ENCODE measurements around the gene TDRD7. TPM values are rescaled to one million over a fixed set of nuclear protein-coding genes. Genes with fewer than 3 reads are reported as not detected.

The TDRD7 gene
- polyA plus RNA-seq, 2 of the 4 experiments (the other 2 are of a cell fraction), result 11.5 to 15.7 TPM

GRCh38 chr9:97535771-97536170 lies 123.9 kb downstream of the TDRD7 start:
- no peaks in the 10 kb centered on the region for H3K9me3 ChIP-seq
- FAIRE-seq (no peak), DNase-seq (ENCODE audit: low read depth in 1 of 2, low spot score in 1 of 2) (no peak), ATAC-seq (no peak)
- H3K4me1 ChIP-seq, result no peaks in the 10 kb centered on the region
- H3K4me3 ChIP-seq, result no peak overlapping the region
- no peak overlapping the region for H3K27ac ChIP-seq
- POLR2A ChIA-PET, result no interaction called here
- 91% methylated on average over 5 of the region's 5 CpGs for WGBS (ENCODE audit: missing lambda C conversion rate)
- no peak overlapping the region for H3K4me2 ChIP-seq
- CTCF ChIA-PET, result interaction anchor here (0.7 to 1.5 kb wide), 4 partner anchors 10 to 125 kb away, joined by 3 to 6 read pairs (median 3); no protein-coding TSS in a partner anchor
- TF ChIP-seq HOXA7 (CRISPR knock-in tag; IDR thresholded peaks at IDR 0.05) (no peak), JUNB (IDR thresholded peaks at IDR 0.05) (no peak), POLR2A (IDR thresholded peaks at IDR 0.05; ENCODE audit: low read length) (no peak), ZFP36 (IDR thresholded peaks at IDR 0.05; ENCODE audit: borderline replicate concordance, partially characterized antibody) (no peak)
- TF ChIP-seq, protein P1, sequence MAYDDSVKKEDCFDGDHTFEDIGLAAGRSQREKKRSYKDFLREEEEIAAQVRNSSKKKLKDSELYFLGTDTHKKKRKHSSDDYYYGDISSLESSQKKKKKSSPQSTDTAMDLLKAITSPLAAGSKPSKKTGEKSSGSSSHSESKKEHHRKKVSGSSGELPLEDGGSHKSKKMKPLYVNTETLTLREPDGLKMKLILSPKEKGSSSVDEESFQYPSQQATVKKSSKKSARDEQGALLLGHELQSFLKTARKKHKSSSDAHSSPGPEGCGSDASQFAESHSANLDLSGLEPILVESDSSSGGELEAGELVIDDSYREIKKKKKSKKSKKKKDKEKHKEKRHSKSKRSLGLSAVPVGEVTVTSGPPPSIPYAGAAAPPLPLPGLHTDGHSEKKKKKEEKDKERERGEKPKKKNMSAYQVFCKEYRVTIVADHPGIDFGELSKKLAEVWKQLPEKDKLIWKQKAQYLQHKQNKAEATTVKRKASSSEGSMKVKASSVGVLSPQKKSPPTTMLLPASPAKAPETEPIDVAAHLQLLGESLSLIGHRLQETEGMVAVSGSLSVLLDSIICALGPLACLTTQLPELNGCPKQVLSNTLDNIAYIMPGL (CRISPR knock-in tag; IDR thresholded peaks at IDR 0.05; ENCODE audit: borderline replicate concordance), result no peak

DNA sequence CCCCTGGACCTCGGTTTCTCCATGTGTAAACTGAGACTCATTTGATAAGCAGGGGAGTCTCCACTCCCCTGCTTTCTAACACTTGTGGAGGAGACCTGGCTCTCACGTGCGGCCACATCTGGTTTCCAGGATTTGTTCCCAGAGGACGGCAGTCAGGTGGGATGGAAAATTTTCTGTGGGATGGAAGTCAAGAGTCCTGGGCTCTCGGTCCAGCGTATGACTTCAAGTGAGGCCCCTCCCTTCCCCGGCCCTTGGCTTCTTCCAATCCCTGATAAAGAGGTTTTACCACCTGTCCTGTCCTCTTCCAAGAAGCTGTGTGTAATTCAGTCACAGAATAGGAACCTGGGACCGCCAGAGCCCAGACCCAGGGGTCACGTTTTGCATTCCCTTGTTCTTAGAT lies 124.6 kb downstream of the TDRD7 start:
- no peak for FAIRE-seq
- no peak for DNase-seq (ENCODE audit: low read depth in 1 of 2, low spot score in 1 of 2)
- TF ChIP-seq SREBF2 (IDR thresholded peaks at IDR 0.05) (no peak), KDM5A (IDR thresholded peaks at IDR 0.05) (no peak), HOXA7 (CRISPR knock-in tag; IDR thresholded peaks at IDR 0.05) (no peak), TP53 (CRISPR knock-in tag; IDR thresholded peaks at IDR 0.05) (no peak), CHD2 (IDR thresholded peaks at IDR 0.05; ENCODE audit: low read length, partially characterized antibody) (no peak), ZFP36 (IDR thresholded peaks at IDR 0.05; ENCODE audit: borderline replicate concordance, partially characterized antibody) (no peak), NR3C1 (IDR thresholded peaks at IDR 0.05) (no peak), EHMT2 (IDR thresholded peaks at IDR 0.05; ENCODE audit: low read depth) (no peak), CBX2 (IDR thresholded peaks at IDR 0.05; ENCODE audit: borderline replicate concordance, low read depth) (no peak), EP300 (IDR thresholded peaks at IDR 0.05) (no peak), BHLHE40 (IDR thresholded peaks at IDR 0.05; ENCODE audit: low read depth, low read length) (no peak)
- TF ChIP-seq, protein P2, sequence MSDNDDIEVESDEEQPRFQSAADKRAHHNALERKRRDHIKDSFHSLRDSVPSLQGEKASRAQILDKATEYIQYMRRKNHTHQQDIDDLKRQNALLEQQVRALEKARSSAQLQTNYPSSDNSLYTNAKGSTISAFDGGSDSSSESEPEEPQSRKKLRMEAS (IDR thresholded peaks at IDR 0.05), result no peak
- TF ChIP-seq, protein P3, sequence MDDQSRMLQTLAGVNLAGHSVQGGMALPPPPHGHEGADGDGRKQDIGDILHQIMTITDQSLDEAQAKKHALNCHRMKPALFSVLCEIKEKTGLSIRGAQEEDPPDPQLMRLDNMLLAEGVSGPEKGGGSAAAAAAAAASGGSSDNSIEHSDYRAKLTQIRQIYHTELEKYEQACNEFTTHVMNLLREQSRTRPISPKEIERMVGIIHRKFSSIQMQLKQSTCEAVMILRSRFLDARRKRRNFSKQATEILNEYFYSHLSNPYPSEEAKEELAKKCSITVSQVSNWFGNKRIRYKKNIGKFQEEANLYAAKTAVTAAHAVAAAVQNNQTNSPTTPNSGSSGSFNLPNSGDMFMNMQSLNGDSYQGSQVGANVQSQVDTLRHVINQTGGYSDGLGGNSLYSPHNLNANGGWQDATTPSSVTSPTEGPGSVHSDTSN (IDR thresholded peaks at IDR 0.05), result no peak
- no peak overlapping the region for H3K4me3 ChIP-seq
- no peak overlapping the region for H3K27ac ChIP-seq
- POLR2A ChIA-PET, result no interaction called here
- WGBS (ENCODE audit: missing lambda C conversion rate), result 74% methylated on average over 9 of the region's 9 CpGs
- CTCF ChIA-PET, result interaction anchor here (0.6 to 1.5 kb wide), 4 partner anchors 35 to 68 kb away, joined by 3 to 6 read pairs (median 4); no protein-coding TSS in a partner anchor
- H3K9me3 ChIP-seq, result no peaks in the 10 kb centered on the region
- ATAC-seq, result no peak
- no peaks in the 10 kb centered on the region for H3K4me1 ChIP-seq
- no peak overlapping the region for H3K4me2 ChIP-seq

- no peaks in the 10 kb centered on the region for H3K9me3 ChIP-seq
- ChIA-PET POLR2A (no interaction called here), CTCF (interaction anchor here (1.3 to 1.5 kb wide), 2 partner anchors 21 to 72 kb away, joined by 5 read pairs; no protein-coding TSS in a partner anchor)
- ATAC-seq (peak; percentile 34 to 72; a peak in 4 of 6 replicates), FAIRE-seq (no peak), DNase-seq (ENCODE audit: low read depth in 1 of 2, low spot score in 1 of 2) (peak in 1 of 2 experiments; percentile 41)
- TF ChIP-seq REST (IDR thresholded peaks at IDR 0.05) (no peak), POLR2A (IDR thresholded peaks at IDR 0.05; ENCODE audit: low read length) (no peak), CEBPB (IDR thresholded peaks at IDR 0.05) (0 out of 4 replicates have a peak, but pooled peaks of 1 of the 2 experiments have one; percentile 15), HDAC2 (IDR thresholded peaks at IDR 0.05) (no peak), RFX5 (IDR thresholded peaks at IDR 0.05) (no peak)
- H3K4me1 ChIP-seq, result no peaks in the 10 kb centered on the region
- no peak overlapping the region for H3K4me2 ChIP-seq
- H3K27ac ChIP-seq, result no peak overlapping the region
- WGBS (ENCODE audit: missing lambda C conversion rate), result 45% methylated on average over 1 of the region's 1 CpG
- H3K4me3 ChIP-seq, result no peak overlapping the region
These were observed 131.7 kb downstream of the TDRD7 start for GRCh38 chr9:97543561-97543960.

Data from A549 (cell line).